ENCODE results near the gene OR1G1.

The OR1G1 gene

DNA sequence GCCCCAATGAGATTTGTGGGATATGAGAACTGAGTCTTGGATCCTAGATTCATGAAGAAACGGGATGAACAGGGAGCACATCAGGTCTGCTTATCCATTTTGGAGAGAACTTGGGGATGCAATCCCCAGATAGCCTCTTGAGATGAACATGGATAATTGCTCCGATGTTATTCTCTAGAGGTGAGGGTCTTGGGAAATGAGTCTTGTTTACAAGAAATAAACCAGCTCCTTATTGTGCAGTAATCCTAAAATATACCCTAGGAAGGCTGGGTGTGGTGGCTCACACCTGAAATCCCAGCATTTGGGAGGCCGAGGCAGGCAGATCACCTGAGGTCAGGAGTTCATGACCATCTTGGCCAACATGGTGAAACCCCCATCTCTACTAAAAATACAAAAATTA, 23.0 kb downstream of the OR1G1 start, which contains the start of gene OR1D2:
OR1D2 (minus strand) TSS at position 101 of the 400 bp plus-strand sequence. CDS start 11,426 bp downstream, outside the sequence.
- 31% methylated on average over 2 of the region's 3 CpGs for WGBS
- Histone ChIP-seq H4K8ac (ENCODE audit: low read length) (no peak within 1 kb of the TSS), H3K4ac (ENCODE audit: low read depth in 1 of 2, low read length in 2 of 2) (no peak within 1 kb of the TSS), H3K27ac (ENCODE audit: low read length, poor library complexity, severe bottlenecking) (no peak within 1 kb of the TSS), H3K4me3 (ENCODE audit: insufficient read depth in 1 of 2, low read depth in 1 of 2, low read length in 2 of 2) (no peak within 1 kb of the TSS), H2AFZ (ENCODE audit: low read depth, low read length) (no peak within 1 kb of the TSS), H3K4me1 (ENCODE audit: control insufficient read depth, insufficient read depth, low read depth, low read length) (no peaks in the 10 kb centered on the region), H3K36me3 (ENCODE audit: control insufficient read depth in 1 of 2, insufficient read depth in 2 of 2, low read depth in 1 of 2, low read length in 2 of 2) (no peaks in the 10 kb centered on the region), H3K9ac (ENCODE audit: low read length) (no peak within 1 kb of the TSS), H2BK5ac (ENCODE audit: low read depth, low read length, poor library complexity, severe bottlenecking) (no peak within 1 kb of the TSS), H4K91ac (ENCODE audit: low read length) (no peak within 1 kb of the TSS), H2BK12ac (ENCODE audit: low read length in 2 of 2) (no peak within 1 kb of the TSS), H2AK5ac (ENCODE audit: low read length, severe bottlenecking) (no peak within 1 kb of the TSS), H3K9me3 (ENCODE audit: control insufficient read depth, low read length) (peaks cover 15% of the 10 kb centered on the region), H3K18ac (ENCODE audit: low read depth in 1 of 2, low read length in 2 of 2) (no peak within 1 kb of the TSS), H3K4me2 (ENCODE audit: low read length, poor library complexity, severe bottlenecking) (no peak within 1 kb of the TSS), H3K23ac (ENCODE audit: low read length in 2 of 2) (no peak within 1 kb of the TSS), H3K14ac (ENCODE audit: low read length in 2 of 2) (no peak within 1 kb of the TSS), H3K79me1 (replicated peaks; ENCODE audit: low read length, poor library complexity, severe bottlenecking) (no peaks in the 10 kb centered on the region), H3K27me3 (ENCODE audit: control insufficient read depth in 1 of 2, insufficient read depth in 1 of 2, low read length in 2 of 2) (no peaks in the 10 kb centered on the region), H2BK15ac (ENCODE audit: low read depth, poor library complexity, severe bottlenecking) (no peak within 1 kb of the TSS), H2BK120ac (ENCODE audit: low read depth, low read length) (no peak within 1 kb of the TSS)
- DNase-seq: no peak

Data from mesenchymal stem cell (in vitro differentiated cells and primary cell).